Measurements from ENCODE around the gene HSPB1. TPM values are rescaled to one million over a fixed set of nuclear protein-coding genes. Genes with fewer than 3 reads are reported as not detected.
"Not testable (repeated sequence)": the region's sequence is repeated elsewhere in the genome, so short reads cannot be mapped to it uniquely, and the experiment has no call there.

The HSPB1 gene
- total RNA-seq, 1 donor from 2014 or later, result 72.4 TPM

- ATAC-seq (peak; percentile 56), DNase-seq (ENCODE audit: low spot score) (no peak)
Measured at GRCh38 chr7:76281006-76281705, 21.3 kb upstream of the HSPB1 start.

- no peak for ATAC-seq
- DNase-seq (ENCODE audit: low spot score), result no peak
Measured at GRCh38 chr7:76281706-76282343, 20.6 kb upstream of the HSPB1 start.

GRCh38 chr7:76282344-76283253 lies 19.9 kb upstream of the HSPB1 start:
- ATAC-seq (peak; percentile 30), DNase-seq (ENCODE audit: low spot score) (no peak)

- DNase-seq (ENCODE audit: low spot score) (no peak), ATAC-seq (no peak)
Measured at GRCh38 chr7:76283254-76284159, 19.0 kb upstream of the HSPB1 start.

- peak; percentile 65 for ATAC-seq
- DNase-seq (ENCODE audit: low spot score), result no peak
Measured at GRCh38 chr7:76285604-76286374, 16.7 kb upstream of the HSPB1 start.

GRCh38 chr7:76286842-76287403 lies 15.6 kb upstream of the HSPB1 start:
- ATAC-seq, result no peak
- no peak for DNase-seq (ENCODE audit: low spot score)

GRCh38 chr7:76290847-76291350 lies 11.6 kb upstream of the HSPB1 start:
- DNase-seq (ENCODE audit: low spot score); ATAC-seq: not testable (repeated sequence)

GRCh38 chr7:76291351-76292212 lies 10.9 kb upstream of the HSPB1 start:
- DNase-seq (ENCODE audit: low spot score) (peak; percentile 90), ATAC-seq (peak; percentile 88)

GRCh38 chr7:76292213-76292573 lies 10.3 kb upstream of the HSPB1 start:
- DNase-seq (ENCODE audit: low spot score) (no peak), ATAC-seq (peak; percentile 42)

GRCh38 chr7:76292911-76293310 lies 9.6 kb upstream of the HSPB1 start:
- not testable (repeated sequence) for DNase-seq (ENCODE audit: low spot score); ATAC-seq

- DNase-seq (ENCODE audit: low spot score), result no peak
- ATAC-seq, result no peak
Measured at GRCh38 chr7:76293407-76293901, 9.0 kb upstream of the HSPB1 start.

GRCh38 chr7:76294344-76295024 lies 8.0 kb upstream of the HSPB1 start:
- ATAC-seq (peak; percentile 84), DNase-seq (ENCODE audit: low spot score) (peak; percentile 96)

GRCh38 chr7:76296743-76297740 lies 5.4 kb upstream of the HSPB1 start:
- peak; percentile 61 for ATAC-seq

GRCh38 chr7:76300166-76300731 lies 2.2 kb upstream of the HSPB1 start:
- DNase-seq (ENCODE audit: low spot score), result no peak
- ATAC-seq, result no peak

More at GRCh38 chr7:76296743-76297740, 5.4 kb upstream of the HSPB1 start:
- peak; percentile 70 for DNase-seq (ENCODE audit: low spot score)

- no peak for DNase-seq (ENCODE audit: low spot score)
- ATAC-seq, result no peak
Measured at GRCh38 chr7:76301000-76301399, 1.5 kb upstream of the HSPB1 start.
